Mucosa of gallbladder (tissue), 1 donor: ENCODE measurements around the gene KLHL24. TPM values are rescaled to one million over a fixed set of nuclear protein-coding genes. Genes with fewer than 3 reads are reported as not detected.
A peak's percentile ranks its signal among the peaks of the same experiment; 100 is the strongest.
"Not testable (repeated sequence)": the region's sequence is repeated elsewhere in the genome, so short reads cannot be mapped to it uniquely, and the experiment has no call there.

Experiments used
- DNase-seq: peaks from one replicate; pipeline ENCODE4 v3.0.0-alpha.2; 2020; ENCODE audit warnings: low spot score
- total RNA-seq: library from RNA; stranded (reverse); gene quantifications from one replicate; pipeline ENCODE4 v1.2.1, GENCODE V29; 2021
- donor health status: DM: no; HTN: no; CAD: no.

KLHL24 gene
- total RNA-seq, 1 donor from 2014 or later, result 106 TPM

DNA sequence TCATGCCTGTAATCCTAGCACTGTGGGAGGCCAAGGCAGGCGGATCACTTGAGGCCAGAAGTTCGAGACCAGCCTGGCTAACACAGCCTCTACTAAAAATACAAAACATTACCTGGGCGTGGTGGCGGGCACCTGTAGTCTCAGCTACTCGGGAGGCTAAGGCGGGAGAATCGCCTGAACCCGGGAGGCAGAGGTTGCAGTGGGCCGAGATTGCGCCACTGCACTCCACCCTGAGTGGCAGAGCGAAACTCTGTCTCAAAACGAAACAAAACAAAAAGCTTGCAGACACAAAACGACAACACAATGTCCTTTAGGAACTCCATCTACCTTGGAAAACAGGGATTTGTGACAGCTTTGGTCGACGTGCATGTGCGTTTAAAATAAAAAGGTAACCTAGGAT lies 716 bp upstream of the KLHL24 start:
- no peak for DNase-seq

DNA sequence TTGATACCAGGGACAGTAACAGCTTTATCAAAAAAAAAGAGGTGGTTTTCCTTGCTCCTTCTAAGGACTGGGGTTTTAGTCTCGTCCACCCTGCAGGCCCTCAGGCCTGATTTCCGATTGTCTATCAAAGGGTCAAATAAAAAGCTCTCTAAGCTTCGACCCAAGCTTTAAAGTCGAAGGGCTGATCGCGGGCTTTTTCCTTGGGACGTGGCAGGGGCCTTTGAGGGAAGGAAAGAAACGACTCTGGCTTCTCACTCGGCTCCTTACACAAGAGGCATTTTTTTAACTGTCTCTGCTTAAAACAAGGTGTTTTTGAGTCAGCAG lies 354 bp upstream of the KLHL24 start:
- no peak for DNase-seq

DNA sequence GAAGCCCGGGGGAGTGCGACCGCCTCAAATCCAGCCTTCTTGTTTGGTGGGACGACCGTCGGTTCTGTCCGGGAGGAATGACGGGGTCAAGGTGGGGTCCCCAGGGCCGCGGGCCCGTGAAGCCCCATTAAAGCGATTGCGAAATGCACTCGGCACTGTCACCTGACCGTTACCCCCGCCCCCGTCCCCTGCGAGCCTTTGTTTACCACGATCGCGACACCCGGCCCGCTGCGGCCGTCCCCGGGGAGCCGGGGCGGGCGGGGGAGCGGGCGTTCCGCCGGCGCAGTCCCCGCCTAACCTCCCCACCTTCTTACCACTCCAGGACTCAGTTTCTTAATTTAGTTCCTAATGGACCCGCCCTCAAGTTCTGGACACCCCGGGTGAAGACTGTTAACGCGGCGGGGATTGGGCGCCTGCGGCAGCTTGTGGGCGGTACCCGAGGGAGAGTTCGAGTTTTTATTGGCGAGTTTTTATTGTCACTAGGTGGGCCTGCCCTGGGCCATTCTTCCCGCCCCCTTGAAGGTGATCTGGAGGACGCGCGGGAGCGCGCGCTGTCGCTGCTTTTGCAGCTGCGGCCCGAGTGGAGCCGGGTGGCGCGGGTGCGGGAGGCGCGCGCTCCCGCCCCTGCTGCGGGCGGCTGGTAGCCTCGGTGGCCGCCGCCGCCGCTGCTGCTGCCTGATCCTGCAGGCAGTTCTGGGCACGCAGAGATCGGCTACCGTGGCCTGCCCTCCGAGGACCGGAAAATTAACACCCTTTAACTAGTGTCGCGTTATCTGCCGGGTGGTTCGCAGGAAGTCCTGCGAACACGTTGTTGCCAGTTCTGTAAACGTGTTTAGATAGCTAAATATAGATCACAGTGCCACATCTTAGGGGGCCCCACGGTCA lies 1.0 kb downstream of the KLHL24 start:
- DNase-seq, result peak; percentile 97

DNA sequence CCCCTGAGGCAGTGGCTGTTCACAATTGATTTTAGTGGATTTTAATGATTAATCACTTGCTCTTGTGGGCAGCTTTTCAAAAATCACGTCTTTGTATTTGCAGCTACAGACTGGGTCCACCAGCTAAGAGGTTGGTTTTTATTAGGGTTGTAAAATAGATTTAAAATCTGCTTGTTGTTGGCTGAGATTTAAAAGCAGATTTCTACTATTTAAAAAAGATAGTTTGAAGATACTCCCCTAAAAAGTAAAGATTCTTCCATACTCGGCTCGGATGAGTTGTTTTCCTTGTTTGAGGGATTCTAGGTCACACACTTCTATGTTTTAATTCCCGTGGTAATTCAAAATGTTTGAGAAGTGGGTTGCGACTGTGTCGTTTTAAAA lies 1.7 kb downstream of the KLHL24 start:
- DNase-seq, result no peak

DNA sequence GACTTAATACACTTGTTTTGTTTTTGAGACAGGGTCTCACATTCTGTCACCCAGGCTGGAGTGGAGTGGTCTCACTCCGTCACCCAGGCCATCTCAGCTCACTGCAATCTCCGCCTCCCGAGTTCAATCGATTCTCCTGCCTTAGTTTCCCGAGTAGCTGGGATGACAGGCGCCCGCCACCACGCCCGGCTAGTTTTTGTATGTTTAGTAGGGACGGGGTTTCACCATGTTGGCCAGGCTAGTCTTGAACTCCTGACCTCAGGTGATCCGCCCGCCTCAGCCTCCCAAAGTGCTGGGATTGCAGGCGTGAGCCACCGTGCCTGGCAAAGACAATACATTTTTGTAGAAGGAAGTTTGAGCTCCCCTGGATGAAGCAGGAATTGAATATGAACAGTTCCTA lies 2.2 kb downstream of the KLHL24 start:
- DNase-seq, result not testable (repeated sequence)

DNA sequence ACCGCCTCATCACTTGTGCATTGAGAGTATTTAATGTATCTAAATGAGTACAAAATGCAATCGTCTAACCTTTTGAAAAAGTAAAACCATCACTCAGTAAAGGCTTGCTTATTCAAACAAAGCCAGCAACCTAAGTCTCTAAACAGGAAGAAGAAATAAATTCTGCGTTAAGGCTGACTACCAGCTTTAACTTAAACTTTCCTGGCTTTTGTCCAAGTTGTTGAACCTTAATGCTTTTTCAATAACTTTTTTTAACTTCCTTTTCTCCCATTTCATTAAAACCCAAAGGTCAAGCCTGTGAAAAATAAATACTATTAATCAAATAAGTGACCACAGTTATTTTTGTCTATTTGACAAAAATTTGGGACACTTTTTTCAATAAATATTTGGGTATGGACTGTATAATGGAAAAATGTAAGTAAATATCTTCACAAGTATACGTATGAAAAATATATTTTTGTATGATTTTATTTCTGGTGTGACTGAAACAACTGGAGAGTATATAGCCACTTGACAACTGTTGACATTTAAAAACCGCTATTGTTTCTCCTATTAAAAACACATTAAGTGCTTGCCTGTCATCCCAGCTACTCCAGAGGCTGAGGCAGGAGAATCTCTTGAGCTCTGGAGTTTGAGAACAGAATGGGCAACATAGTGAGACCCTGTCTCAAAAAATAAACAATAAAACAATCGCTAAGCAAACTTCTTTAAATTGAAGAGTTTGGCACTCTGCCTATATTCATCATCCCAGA lies 2.9 kb downstream of the KLHL24 start:
- DNase-seq, result no peak

DNA sequence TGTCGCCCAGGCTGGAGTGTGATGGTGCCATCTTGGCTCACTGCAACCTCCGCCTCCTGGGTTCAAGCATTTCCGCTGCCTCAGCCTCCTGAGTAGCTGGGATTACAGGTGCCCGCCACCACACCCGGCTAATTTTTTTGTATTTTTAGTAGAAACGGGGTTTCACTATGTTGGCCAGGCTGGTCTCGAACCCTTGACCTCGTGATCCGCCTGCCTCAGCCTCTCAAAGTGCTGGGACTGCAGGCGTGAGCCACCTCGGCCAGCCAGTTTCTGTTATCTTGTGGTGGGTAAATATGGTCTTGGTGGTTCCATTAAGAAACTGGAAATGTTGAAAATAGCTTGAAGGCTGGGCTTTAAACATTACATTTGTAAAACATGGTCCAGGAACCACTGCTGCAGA lies 5.2 kb downstream of the KLHL24 start:
- DNase-seq, result not testable (repeated sequence)

DNA sequence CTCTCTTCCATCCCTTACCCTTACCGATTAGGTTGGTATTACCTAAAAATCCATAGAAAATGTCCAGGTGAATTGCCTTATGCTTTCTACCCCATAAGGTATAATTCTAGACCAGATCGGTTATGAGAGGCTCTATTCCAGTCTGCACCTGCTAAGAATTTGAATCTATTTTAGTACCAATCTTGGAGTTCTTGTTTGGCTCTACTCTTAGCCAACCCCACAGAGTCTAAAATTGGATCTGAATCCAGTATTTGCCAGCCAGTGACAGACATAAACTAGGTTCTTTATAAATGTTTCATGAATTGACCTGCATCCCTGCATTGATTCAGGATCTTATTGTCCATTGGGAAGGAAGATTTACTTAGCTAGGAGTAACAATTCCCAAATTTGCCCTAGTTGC lies 6.5 kb downstream of the KLHL24 start:
- DNase-seq, result no peak

DNA sequence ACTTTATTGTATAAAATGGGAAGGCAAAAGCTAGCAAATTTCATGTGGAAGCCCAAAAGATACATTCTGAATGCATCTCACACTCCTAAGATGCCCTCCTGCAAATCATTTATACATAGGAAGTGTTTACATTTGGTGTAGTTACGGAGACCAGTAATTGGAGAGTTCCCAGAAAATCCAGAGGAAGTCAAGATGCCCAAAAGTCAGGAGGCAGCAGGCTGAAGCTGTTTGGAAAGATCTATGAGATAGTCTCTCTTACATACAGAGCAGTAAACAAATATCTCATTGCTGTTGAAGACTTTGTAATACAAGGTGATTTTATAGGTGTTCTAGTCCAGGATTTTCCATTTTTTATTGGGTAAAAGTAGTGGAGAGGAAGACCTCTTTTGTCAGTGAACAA lies 8.8 kb downstream of the KLHL24 start:
- DNase-seq, result no peak

DNA sequence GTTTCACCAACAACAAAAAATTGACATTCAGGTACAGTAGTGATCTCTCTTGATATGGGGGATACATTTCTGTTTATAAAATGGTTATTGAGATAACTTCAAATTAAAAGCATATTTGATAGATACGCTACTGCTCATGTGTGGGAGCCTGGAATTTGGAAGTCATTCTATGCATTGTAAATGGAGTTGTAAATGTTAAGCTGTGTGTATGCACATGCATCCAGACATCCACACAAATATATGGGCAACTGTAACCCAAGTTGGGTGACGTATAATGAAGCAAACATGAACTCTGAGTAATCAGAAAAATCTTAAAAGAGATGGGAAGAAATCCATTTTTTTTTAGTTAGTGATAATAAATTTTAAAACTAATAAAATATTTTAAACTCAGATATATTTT lies 9.8 kb downstream of the KLHL24 start:
- DNase-seq, result no peak

DNA sequence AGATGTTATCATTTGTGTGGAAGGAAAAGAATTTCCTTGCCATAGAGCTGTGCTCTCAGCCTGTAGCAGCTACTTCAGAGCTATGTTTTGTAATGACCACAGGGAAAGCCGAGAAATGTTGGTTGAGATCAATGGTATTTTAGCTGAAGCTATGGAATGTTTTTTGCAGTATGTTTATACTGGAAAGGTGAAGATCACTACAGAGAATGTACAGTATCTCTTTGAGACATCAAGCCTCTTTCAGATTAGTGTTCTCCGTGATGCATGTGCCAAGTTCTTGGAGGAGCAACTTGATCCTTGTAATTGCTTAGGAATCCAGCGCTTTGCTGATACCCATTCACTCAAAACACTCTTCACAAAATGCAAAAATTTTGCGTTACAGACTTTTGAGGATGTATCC lies 15.1 kb downstream of the KLHL24 start:
- DNase-seq, result no peak

DNA sequence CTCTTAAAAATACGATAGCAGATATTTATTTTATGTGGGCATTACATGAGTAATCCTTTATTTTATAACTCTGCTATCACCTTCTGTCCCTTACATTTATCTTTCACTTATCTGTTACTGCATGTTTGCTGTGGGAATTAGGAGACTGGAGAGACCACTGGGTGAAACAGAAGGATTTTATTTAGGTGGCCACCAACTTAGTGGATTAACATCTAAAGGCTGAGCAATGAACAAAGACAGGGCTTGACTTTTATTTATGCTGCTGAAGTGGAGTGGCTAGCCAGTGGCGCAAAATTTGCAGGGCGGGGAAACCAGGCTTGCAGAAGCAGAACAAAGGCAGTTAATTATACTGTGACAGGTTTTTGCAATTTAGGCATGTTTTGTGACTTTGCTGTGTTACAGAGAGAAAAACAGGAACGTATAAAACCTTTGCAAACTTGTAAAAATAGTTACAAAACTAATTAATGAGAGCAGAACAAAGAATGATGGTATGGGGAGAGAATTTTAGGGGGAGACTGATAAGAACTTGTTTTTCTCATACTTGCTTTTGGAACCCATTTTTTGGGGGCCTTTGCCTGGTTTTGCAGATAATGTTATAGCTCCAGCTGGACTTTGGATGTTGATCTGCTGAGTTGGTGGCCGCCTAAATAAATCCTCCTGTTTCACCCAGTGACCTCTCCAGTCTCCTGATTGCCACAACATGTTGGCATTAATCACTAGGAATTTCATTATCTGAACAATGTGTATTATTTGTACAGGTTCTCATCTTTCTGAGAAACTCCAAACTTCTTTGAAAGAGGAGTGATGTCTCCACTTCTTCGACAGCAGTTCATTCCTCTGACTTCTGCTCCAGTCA lies 18.0 kb downstream of the KLHL24 start:
- DNase-seq, result no peak

DNA sequence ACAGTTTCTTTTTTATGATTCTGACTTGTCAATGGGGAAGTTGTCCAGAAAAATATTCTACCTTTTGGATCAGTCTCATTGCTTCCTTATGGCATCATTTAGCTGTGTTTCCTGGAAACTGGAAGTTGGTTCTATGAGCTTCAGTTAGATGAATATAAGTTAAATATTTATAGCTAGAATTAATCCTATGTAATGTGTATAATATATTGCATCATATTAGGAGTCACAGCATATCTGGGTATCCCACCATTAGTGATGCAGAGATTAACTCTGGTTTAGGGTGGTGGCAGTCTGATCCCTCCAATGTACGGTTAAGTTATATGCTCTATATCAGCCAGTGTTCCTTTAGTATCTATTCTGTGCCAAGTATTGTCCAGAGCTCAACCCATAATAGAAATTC lies 19.3 kb downstream of the KLHL24 start:
- no peak for DNase-seq

DNA sequence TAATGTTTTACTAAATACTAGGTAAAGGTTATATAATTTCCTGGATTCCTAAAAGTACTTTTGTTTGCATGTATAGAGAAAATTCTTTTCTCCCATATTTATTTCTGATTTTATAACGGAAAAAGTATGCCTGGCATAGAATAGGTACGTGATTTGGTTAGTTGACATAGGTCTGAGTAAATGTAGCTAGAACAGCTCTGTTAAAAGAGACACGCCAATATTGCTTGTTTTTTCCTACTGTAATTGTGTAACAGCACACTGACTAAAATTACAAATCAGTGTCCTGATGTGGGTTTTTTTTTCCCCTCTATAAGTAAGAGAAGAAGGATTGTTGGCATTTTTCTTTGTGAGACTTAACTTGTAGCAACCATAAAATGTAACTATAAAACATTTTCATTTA lies 26.7 kb downstream of the KLHL24 start:
- DNase-seq, result no peak

DNA sequence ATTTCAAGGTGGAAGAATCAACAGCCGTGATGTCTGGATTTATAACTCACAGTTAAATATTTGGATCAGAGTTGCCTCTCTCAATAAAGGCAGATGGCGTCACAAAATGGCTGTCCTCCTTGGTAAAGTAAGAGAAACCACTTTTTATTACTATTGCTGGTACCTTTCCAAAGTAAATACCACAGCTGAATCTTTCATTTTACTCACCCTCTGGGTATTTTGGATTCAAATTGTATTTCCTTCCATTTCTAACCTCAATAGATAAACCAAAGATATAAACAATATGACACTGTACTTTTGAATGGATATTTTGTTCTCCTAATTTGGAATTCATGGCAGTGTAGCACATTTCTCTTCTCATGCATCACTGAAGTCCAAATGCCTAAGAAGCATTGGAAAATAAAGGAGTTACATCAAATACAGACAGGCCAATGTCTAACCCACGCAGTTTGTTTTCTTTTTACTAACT lies 29.5 kb downstream of the KLHL24 start:
- DNase-seq, result no peak

DNA sequence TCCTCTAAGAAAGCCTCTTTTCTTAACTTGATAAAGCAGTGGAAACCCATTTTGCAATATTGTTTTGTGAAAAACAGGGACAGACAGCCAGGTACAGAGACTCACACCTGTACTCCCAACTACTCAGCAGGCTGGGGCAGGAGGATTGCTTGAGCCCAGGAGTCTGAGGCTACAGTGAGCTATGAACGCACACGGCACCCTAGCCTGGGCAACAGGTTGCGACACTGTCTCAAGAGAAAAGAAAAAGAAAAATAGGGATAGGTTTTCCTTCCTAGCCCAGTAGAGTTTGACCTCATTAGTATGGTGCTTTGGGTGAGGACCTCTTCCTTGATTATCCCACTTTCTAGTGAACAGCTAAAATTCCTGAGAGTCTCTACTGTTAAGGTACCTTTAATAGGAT lies 44.6 kb downstream of the KLHL24 start:
- DNase-seq, result no peak

DNA sequence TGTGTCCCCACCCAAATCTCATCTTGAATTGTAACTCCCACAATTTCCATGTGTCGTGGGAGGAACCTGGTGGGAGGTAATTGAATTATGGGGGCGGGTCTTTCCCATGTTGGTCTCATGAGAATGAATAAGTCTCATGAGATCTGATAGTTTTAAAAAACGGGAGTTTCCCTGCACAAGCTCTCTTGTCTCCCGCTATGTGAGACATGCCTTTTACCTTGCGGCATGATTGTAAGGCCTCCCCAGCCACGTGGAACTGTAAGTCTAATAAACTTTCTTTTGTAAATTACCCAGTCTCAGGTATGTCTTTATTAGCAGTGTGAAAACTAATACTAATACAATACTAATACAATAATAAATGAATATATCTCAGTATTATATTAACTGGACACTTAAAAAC lies 52.3 kb downstream of the KLHL24 start:
- DNase-seq, result no peak

DNA sequence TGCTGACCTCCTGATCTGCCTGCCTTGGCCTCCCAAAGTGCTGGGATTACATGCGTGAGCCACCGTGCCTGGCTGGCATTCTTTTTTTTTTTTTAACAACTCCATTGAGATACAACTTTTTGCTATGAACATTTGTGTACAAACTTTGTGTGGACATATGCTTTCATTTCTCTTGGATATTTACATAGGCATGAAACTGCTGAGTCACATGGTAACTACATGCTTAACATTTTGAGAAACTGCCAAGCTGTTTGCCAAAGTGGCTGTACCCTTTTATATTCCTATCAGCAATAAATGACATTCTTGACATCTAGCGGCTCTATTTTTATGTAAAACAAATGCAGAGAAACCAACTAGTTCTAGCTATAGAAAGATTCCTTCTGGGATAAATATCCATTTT lies 53.5 kb downstream of the KLHL24 start:
- DNase-seq, result no peak

DNA sequence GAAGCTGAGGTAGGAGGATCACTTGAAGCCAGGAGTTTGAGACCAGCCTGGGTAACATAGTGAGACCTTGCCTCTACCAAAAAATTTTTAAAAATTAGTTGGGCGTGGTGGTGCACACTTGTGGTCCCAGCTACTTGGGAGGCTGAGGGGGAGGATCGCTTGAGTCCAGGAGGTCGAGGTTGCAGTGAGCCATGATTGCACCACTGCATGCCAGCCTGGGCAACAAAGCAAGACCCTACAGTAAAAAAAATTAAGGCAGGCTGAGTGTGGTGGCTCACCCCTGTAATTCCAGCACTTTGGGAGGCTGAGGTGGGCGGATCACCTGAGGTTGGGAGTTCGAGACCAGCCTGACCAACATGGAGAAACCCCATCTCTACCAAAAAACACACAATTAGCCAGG lies 54.2 kb downstream of the KLHL24 start:
- DNase-seq, result not testable (repeated sequence)

DNA sequence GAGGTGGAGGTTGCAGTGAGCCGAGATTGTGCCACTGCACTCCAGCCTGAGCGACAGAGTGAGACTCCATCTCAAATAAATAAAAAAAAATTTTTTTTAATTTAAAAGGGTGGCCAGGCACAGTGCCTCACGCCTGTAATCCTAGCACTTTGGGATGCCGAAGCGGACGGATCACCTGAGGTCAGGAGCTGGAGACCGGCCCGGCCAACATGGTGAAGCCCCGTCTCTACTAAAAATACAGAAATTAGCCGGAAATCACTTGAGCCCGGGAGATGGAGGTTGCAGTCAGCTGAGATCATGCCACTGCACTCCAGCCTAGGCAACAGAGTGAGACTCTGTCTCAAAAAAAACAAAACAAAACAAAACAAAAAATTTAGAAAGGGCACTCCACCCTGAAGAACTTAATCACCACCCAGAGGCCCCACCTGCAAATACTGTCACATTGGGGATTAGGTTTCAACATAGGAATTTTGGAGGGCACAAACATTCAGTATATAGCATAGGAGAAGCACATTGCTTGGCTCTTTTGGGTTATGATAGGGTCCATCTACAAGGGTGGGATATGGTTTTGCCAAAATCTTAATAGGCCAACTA lies 55.1 kb downstream of the KLHL24 start:
- no peak for DNase-seq

DNA sequence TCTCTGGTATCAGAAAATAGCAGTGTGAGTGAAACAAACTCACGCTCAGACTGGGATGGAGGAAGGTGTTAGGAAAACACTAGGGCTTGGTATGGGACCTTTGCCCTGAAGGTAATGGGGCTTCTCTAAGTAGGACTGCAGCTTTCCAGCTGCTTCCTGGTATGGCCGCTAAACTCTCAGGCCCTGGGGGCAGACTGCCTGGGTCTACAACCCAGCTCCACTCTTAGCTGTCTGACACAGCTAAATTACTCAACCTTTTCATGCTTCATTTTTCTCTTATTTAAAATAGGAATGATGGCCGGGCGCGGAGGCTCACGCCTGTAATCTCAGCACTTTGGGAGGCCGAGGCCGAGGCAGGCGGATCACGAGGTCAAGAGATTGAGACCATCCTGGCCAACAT lies 57.0 kb downstream of the KLHL24 start:
- no peak for DNase-seq
